Sigmoid colon (tissue), 7 donors: Measurements from ENCODE around the gene ERBB2. TPM values are rescaled to one million over a fixed set of nuclear protein-coding genes. Genes with fewer than 3 reads are reported as not detected.
A peak's percentile ranks its signal among the peaks of the same experiment; 100 is the strongest.

Source experiments
- DNase-seq: peaks from one replicate; pipeline ENCODE4 v3.0.0-alpha.2; 2019
- H3K27ac ChIP-seq, 4 donors: fragments of 200-600 bp; sonication (generic); one replicate each; pipeline ENCODE4 v1.5.1; 2016 to 2019; ENCODE audit warnings: mild to moderate bottlenecking in 1 of 4
- H3K27me3 ChIP-seq, 3 donors: fragments of 200-600 bp; sonication (generic); one replicate each; pipeline ENCODE4 v1.5.1; 2019; ENCODE audit warnings: mild to moderate bottlenecking in 1 of 3
- H3K36me3 ChIP-seq, 4 donors: fragments of 200-600 bp; sonication (generic); one replicate each; pipeline ENCODE4 v1.5.1; 2016 to 2019
- H3K4me1 ChIP-seq, 4 donors: fragments of 200-600 bp; sonication (generic); one replicate each; pipeline ENCODE4 v1.5.1; 2017 to 2019
- H3K4me3 ChIP-seq, 4 donors: fragments of 200-600 bp; sonication (generic); one replicate each; pipeline ENCODE4 v1.5.1; 2017 to 2019; ENCODE audit warnings: mild to moderate bottlenecking in 2 of 4, moderate library complexity in 1 of 4
- H3K9me3 ChIP-seq, 4 donors: fragments of 200-600 bp in 3 of 4; sonication (generic) in 3 of 4; one replicate each; pipeline versions ENCODE4 v1.5.1 to v1.6.1; 2013 to 2019
- CTCF ChIP-seq, 4 experiments: fragments of 450-650 bp in 3 of 4; fragments of 200-600 bp in 1 of 4; IDR thresholded peaks; one replicate each; pipeline ENCODE4 v1.5.1; 2016 to 2019; ENCODE audit warnings: antibody characterized with exemption in 4 of 4, mild to moderate bottlenecking in 3 of 4, moderate library complexity in 2 of 4
- EP300 ChIP-seq, 4 donors: sonication (generic); formaldehyde crosslinking; IDR thresholded peaks; one replicate each; pipeline ENCODE4 v1.6.1; 2017; ENCODE audit warnings: antibody characterized with exemption in 4 of 4
- POLR2A ChIP-seq, 2 donors: fragments of 450-650 bp; IDR thresholded peaks; one replicate each; pipeline ENCODE4 v1.6.1; 2016; ENCODE audit warnings: antibody characterized with exemption in 2 of 2, mild to moderate bottlenecking in 2 of 2, moderate library complexity in 2 of 2
- POLR2AphosphoS5 ChIP-seq, 4 donors: sonication (generic); formaldehyde crosslinking; IDR thresholded peaks; one replicate each; pipeline ENCODE4 v1.6.1; 2017; ENCODE audit warnings: antibody characterized with exemption in 4 of 4
- WGBS, 2 donors: extraction: QIAGEN DNeasy Blood & Tissue Kit; methylation state at CpG; one replicate each; pipeline ENCODE4 v1.1.7; 2013; 5-methylcytosine and 5-hydroxymethylcytosine counted together
- intact Hi-C: fragments of 100-400 bp; cut with DNase I; formaldehyde crosslinking; loops from one replicate; pipeline ENCODE4 v1.15.1; 2023
- polyA plus RNA-seq, 3 donors: library from polyadenylated mRNA; stranded (reverse); fragments of 200-250 nt; gene quantifications; one replicate each; pipeline ENCODE4 v1.2.3, GENCODE V29; 2013
- total RNA-seq, 4 donors: library from RNA; depleted of rRNA; stranded (reverse); fragments of >200 nt; gene quantifications; one replicate each; pipeline ENCODE4 v1.1.0, GENCODE V29; 2016
- donor health status: healthy with polysubstance abuse.
- donor health status: Bipolar disorder and iron deficiency.
- donor health status: healthy.

The ERBB2 gene
- total and polyA plus RNA-seq, 7 donors: 11.8 to 58.9 (median 21.0) TPM

- 69 to 82% methylated on average over 10 of the region's 10 CpGs for WGBS, 2 donors
These were observed 51.8 kb downstream of the ERBB2 start for GRCh38 chr17:39751637-39752036.

GRCh38 chr17:39752241-39752881 is 52.5 kb downstream of the ERBB2 start:
- DNase-seq: peak; percentile 50
- TF ChIP-seq POLR2A (IDR thresholded peaks at IDR 0.05): no peak
- TF ChIP-seq EP300 (IDR thresholded peaks at IDR 0.05): no peak
- no peak for TF ChIP-seq POLR2AphosphoS5 (IDR thresholded peaks at IDR 0.05)
- TF ChIP-seq CTCF (IDR thresholded peaks at IDR 0.05): no peak
- Histone ChIP-seq H3K4me1 (peaks cover 0 to 32% (median 16%) of the 10 kb centered on the region in 4 donors), H3K27ac (no peak overlapping the region), H3K36me3 (no peaks in the 10 kb centered on the region), H3K27me3 (no peaks in the 10 kb centered on the region), H3K4me3 (no peak overlapping the region), H3K9me3 (no peaks in the 10 kb centered on the region)
- WGBS, 2 donors: 88% methylated on average over 13 of the region's 13 CpGs
- intact Hi-C loops: loop anchor here (5.0 to 10.0 kb wide), 2 partner anchors 65 to 548 kb away; partner anchors contain the start of genes PGAP3 and RPL19

More at GRCh38 chr17:39751637-39752036, 51.8 kb downstream of the ERBB2 start:
- DNase-seq: peak; percentile 63
- Histone ChIP-seq H3K27me3 (no peaks in the 10 kb centered on the region), H3K4me1 (peaks cover 0 to 32% (median 16%) of the 10 kb centered on the region in 4 donors), H3K9me3 (no peaks in the 10 kb centered on the region), H3K27ac (no peak overlapping the region), H3K36me3 (no peaks in the 10 kb centered on the region), H3K4me3 (no peak overlapping the region)
- intact Hi-C loops: loop anchor here (5.0 to 10.0 kb wide), 2 partner anchors 64 to 547 kb away; partner anchors contain the start of genes PGAP3 and RPL19
- TF ChIP-seq POLR2AphosphoS5 (IDR thresholded peaks at IDR 0.05): no peak
- no peak for TF ChIP-seq EP300 (IDR thresholded peaks at IDR 0.05)

GRCh38 chr17:39753514-39754160 is 53.8 kb downstream of the ERBB2 start:
- Histone ChIP-seq H3K9me3 (no peaks in the 10 kb centered on the region), H3K27me3 (no peaks in the 10 kb centered on the region), H3K4me3 (peak overlapping the region; percentile 57 to 92 (median 77)), H3K27ac (peak overlapping the region; percentile 93 to 96 (median 94)), H3K36me3 (no peaks in the 10 kb centered on the region), H3K4me1 (peaks cover 0 to 32% (median 16%) of the 10 kb centered on the region in 4 donors)
- intact Hi-C loops: loop anchor here (1.0 to 10.0 kb wide), 5 partner anchors 23 to 549 kb away; partner anchors contain the start of genes MIEN1, PGAP3, RPL19 and STARD3
- no peak for TF ChIP-seq EP300 (IDR thresholded peaks at IDR 0.05)
- peak in 1 of 4 donors; percentile 49 for TF ChIP-seq POLR2AphosphoS5 (IDR thresholded peaks at IDR 0.05)
- DNase-seq: peak; percentile 79
- 5% methylated on average over 55 of the region's 55 CpGs for WGBS, 2 donors

GRCh38 chr17:39754161-39754957 is 54.5 kb downstream of the ERBB2 start:
- intact Hi-C loops: loop anchor here (1.0 to 10.0 kb wide), 5 partner anchors 24 to 550 kb away; partner anchors contain the start of genes MIEN1, PGAP3, RPL19 and STARD3
- no peaks in the 10 kb centered on the region for H3K9me3 ChIP-seq
- TF ChIP-seq POLR2AphosphoS5 (IDR thresholded peaks at IDR 0.05) (peak; percentile 74 to 91 (median 84)), CTCF (IDR thresholded peaks at IDR 0.05) (peak; percentile 93 to 99 (median 96)), POLR2A (IDR thresholded peaks at IDR 0.05) (peak; percentile 66 to 72), EP300 (IDR thresholded peaks at IDR 0.05) (no peak)
- H3K4me1 ChIP-seq: peaks cover 0 to 32% (median 16%) of the 10 kb centered on the region in 4 donors
- no peaks in the 10 kb centered on the region for H3K36me3 ChIP-seq
- H3K27ac ChIP-seq: peak overlapping the region; percentile 93 to 96 (median 94)
- no peaks in the 10 kb centered on the region for H3K27me3 ChIP-seq
- H3K4me3 ChIP-seq: peak overlapping the region; percentile 57 to 92 (median 77)
- 0 to 1% methylated on average over 91 of the region's 91 CpGs for WGBS, 2 donors
- peak; percentile 95 for DNase-seq

GRCh38 chr17:39754958-39755553 is 55.2 kb downstream of the ERBB2 start:
- Histone ChIP-seq H3K4me3 (peak overlapping the region; percentile 57 to 92 (median 77)), H3K4me1 (peaks cover 0 to 28% (median 16%) of the 10 kb centered on the region in 4 donors), H3K27me3 (peaks cover 0 to 5% (median 0%) of the 10 kb centered on the region in 3 donors), H3K27ac (peak overlapping the region; percentile 93 to 96 (median 94)), H3K9me3 (no peaks in the 10 kb centered on the region), H3K36me3 (no peaks in the 10 kb centered on the region)
- 26 to 29% methylated on average over 21 of the region's 21 CpGs for WGBS, 2 donors
- TF ChIP-seq EP300 (IDR thresholded peaks at IDR 0.05) (no peak), POLR2AphosphoS5 (IDR thresholded peaks at IDR 0.05) (no peak), POLR2A (IDR thresholded peaks at IDR 0.05) (no peak), CTCF (IDR thresholded peaks at IDR 0.05) (no peak)
- DNase-seq: peak; percentile 69
- intact Hi-C loops: loop anchor here (1.0 to 10.0 kb wide), 7 partner anchors 25 to 550 kb away; partner anchors contain the start of genes LRRC3C, MIEN1, ORMDL3 and PGAP3
